DMS114 treated with DMSO at 0.1 percent for 48 hours (cell line): Measurements from ENCODE around the gene KIAA0825.

Source experiments
- DNase-seq: peaks from one replicate; lab custom pipeline; 2025; ENCODE audit not compliant: unreplicated experiment; lab: John Stamatoyannopoulos, UW

Gene KIAA0825

DNA sequence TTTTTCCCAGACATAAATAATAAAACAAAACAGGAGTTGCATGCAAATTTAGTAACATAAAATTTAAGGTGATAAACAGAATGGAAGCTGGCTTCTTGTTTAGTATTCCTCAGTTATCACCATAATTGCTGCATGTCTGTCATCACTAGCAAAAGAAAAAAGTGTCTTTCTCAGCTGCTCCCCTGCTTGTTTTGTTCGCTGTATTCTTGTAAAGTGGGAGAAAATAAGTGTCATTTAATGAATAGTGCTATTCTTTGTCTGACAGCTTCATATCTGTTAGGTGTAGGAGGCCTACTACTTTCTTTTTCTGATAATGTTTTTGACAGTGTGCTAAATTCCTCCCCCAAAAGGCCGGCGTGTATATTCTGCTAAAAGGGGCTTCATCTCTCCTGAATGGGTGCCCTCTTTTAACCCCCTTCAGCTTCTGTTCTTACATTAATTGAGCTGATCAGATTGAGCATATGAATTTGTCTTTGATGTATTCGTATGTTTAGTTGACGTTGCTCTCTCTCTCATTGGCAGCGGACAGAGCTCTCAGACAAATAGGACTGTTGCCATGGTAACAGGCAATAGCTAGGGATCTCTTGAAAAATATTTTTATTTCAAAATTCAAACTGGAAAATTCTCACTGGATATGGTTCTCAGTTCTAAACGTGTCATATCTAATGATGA, 303.8 kb downstream of the KIAA0825 start:
- no peak for DNase-seq

DNA sequence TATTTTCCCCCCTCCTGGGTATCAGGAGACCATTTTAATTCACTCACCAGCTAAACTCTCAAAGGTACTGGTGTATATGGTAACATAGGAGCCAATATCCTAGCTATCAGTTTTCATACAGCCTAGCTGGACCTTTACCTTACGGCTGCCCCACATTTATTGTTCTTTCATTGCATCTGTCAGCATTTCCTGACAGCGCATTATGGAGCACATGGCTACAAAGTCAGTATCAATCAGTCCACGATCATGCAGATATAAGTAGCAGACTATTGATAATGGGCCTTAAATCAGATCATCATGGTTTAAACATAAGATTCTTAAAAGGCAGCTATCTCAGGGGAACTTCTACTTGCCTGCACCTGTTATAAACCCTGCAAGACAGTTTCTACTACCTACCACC, 304.7 kb downstream of the KIAA0825 start:
- no peak for DNase-seq

GRCh38 chr5:94313188-94313587, 305.2 kb downstream of the KIAA0825 start:
- DNase-seq, result no peak

- DNase-seq, result no peak
Observed at GRCh38 chr5:94312298-94312697, 306.1 kb downstream of the KIAA0825 start.

- no peak for DNase-seq
Observed at GRCh38 chr5:94310833-94311232, 307.6 kb downstream of the KIAA0825 start.

- DNase-seq, result no peak
Observed at GRCh38 chr5:94309141-94309540, 309.3 kb downstream of the KIAA0825 start.

DNA sequence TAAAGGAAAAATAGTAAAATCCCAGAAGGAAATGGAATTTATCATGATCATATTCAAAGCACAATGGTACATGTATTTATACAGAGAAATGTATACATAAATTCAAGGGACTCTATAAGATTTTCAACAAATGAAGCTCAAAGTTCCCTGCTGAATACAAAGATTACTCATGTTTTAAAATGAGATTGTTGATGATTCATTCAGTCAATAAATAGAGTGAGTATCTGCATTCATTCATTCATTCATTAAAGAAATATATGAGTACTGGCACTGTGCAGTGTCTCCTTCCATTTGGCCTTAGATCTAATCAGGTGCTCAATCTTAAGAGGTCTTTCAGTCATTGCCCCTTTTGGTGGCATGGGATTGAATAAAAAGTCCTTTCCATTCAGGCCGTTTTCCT, 310.0 kb downstream of the KIAA0825 start:
- no peak for DNase-seq

- DNase-seq, result no peak
Observed at GRCh38 chr5:94304146-94304545, 314.3 kb downstream of the KIAA0825 start.

- DNase-seq, result no peak
Observed at GRCh38 chr5:94288937-94289336, 329.5 kb downstream of the KIAA0825 start.

- DNase-seq, result no peak
Observed at GRCh38 chr5:94285984-94286383, 332.4 kb downstream of the KIAA0825 start.

DNA sequence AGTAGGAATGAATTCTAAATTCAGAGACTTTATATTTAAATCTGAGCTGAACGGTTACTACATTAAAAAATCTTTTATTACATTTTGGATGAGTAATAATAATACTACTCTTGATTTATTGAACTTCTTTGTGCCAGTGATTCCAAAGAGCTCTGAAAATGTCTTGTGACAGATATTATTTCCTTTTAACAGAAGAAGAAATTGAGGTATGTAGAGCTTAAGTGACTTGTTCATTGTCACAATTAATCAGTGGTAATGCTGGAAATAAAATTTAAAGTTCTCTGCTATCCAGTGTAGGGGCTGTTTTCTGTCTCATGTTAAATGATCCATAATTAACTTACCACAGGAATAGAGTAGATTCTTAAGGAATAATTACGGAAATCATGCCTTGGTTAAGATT, 335.3 kb downstream of the KIAA0825 start:
- DNase-seq, result no peak

DNA sequence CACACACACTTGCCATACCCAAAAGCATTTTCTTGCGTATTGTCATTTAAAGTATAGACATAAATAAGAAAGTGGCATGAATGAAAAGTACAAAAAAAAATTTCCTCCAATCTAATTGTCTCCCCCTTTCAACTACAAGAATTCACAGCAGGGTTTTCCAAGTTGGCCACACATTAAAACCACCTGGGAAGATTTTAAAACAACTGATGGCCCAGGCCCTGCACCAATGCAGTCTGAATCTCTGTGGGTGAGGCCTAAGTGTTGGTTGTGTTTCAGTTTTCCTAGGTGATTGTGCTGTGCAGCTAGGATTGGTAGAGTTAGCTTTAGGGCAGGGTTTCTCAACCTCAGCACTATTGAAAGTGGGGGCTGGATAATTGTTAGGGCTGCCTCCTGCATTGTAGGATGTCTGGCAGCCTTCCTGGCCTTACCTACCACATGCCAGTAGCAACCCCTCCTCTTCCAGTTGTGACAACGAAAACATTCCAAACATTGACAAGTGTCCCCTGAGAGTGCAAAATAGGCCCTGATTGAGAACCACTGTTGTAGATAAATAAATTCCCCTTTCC, 337.1 kb downstream of the KIAA0825 start:
- DNase-seq, result no peak

DNA sequence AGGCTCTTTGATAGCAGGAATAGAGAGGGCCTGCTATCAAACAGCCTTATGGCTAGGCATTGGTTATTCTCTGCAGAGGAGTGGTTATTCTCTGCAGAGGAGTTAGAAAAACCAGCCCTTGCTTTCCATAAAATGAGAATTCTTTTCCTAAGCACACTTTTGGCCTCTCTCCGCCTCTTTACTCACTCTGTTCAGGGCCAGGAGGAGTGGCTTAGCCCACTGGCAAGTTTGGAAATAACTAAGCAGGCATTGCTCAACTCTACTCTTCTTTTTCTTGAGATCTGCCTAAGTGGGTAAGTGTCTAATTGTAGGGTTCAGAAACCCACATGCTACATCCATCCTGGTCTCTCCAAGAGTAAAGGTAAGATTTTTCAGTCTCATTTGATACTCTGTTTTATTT, 341.7 kb downstream of the KIAA0825 start:
- no peak for DNase-seq

DNA sequence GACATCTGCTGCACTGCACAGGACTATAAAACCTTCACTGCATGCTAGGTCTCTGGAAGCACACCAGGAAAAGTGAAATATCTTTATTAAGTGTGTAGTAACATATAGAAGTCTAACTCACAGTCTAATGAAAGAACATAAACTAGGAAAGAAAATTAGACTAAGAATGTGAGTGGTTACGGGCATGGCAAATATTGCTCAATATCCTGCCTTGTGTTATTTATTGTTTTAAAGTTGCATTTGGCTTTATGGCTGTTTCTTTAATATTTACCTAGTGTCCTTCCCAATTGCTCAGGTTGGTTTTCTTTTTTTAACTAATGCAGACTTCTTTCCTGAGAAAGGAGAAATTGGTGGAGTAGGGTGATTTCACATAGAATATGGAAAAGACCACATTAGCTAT, 342.4 kb downstream of the KIAA0825 start:
- no peak for DNase-seq

DNA sequence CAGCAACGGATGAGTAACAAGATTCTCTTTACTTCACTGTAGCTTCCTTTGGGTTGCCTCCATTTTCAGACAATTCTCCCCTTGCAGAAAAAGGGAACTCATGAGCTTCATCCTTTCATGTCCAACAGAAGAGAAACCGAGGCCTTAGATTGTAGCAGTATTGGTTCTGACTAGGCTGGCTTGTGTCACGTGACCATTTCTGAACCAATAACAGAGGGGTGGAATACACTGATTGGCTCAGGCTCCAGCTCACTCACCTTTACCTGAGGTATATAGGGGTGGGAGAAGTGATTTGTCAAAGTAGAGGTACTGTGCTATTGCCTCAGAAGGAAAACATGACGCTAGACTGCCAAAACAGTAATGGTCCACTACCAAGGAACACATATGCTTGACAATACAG, 343.7 kb downstream of the KIAA0825 start:
- DNase-seq, result no peak

GRCh38 chr5:94268226-94268625, 350.2 kb downstream of the KIAA0825 start:
- no peak for DNase-seq

GRCh38 chr5:94267350-94267899, 351.0 kb downstream of the KIAA0825 start:
- DNase-seq, result no peak

DNA sequence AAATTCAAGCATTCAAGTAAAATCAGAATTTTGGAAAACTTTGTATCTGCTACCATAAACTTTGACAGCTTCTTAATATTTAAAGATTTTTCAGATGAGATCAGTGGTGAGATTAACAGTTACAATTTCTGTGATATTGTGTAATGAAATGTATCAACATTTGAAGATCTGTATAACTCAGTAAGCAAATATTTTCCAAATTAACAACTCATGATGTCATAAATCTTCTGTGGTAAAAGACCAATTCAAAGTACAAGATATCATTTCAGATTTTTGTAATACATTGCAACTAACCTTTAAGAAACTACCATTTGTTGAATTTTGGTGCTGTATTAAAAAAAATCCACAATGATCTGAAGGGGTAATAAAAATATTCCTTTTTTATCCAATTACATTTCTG, 352.2 kb downstream of the KIAA0825 start:
- no peak for DNase-seq

- no peak for DNase-seq
Observed at GRCh38 chr5:94263068-94263467, 355.3 kb downstream of the KIAA0825 start.

GRCh38 chr5:94260096-94260495, 358.3 kb downstream of the KIAA0825 start:
- no peak for DNase-seq

DNA sequence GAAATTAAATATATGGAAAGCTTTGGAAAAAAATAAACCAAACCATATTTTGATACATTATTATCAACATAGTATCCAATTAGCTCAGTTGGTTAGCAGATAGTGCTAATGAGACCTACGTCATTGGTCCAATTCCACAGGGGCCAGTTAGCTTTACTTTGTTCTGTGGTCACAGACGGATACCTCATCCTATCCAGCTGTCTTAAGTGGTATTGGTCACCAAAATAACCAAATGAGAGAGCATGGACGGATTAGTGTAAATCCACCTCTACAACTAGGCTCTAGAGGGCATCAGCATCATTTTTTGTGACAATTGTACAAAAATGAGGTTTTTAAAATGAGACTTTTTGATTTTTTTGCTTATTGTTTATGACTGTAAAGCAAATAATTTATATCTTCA, 364.2 kb downstream of the KIAA0825 start:
- no peak for DNase-seq

GRCh38 chr5:94250985-94251384, 367.4 kb downstream of the KIAA0825 start:
- peak; percentile 92 for DNase-seq

DNA sequence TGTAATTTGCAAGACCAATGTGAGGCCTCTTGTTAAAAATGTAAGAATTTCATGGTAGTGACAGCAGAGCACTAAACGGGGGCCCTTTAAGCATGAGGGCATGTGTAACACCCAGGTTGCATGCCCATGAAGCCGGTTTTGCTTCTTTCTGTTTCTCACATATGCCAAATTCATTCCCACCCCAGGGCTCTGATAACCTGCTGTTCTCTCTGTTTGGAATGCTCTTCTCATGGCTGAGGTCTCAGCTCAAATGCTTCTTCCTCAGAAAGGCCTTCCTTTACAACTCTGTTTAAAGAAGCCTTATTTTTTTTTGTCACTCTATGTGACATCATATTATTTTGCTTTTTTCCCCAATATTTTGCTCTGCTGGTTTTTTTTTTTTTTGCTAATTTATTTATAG, 369.0 kb downstream of the KIAA0825 start:
- DNase-seq, result no peak
